NCI-H146 treated with DMSO at 0.1 percent for 48 hours (cell line): ENCODE measurements around the gene ITSN1.

ENCODE experiments used
- DNase-seq: peaks from one replicate; lab custom pipeline; 2025; ENCODE audit not compliant: unreplicated experiment; lab: John Stamatoyannopoulos, UW

Gene ITSN1

DNA sequence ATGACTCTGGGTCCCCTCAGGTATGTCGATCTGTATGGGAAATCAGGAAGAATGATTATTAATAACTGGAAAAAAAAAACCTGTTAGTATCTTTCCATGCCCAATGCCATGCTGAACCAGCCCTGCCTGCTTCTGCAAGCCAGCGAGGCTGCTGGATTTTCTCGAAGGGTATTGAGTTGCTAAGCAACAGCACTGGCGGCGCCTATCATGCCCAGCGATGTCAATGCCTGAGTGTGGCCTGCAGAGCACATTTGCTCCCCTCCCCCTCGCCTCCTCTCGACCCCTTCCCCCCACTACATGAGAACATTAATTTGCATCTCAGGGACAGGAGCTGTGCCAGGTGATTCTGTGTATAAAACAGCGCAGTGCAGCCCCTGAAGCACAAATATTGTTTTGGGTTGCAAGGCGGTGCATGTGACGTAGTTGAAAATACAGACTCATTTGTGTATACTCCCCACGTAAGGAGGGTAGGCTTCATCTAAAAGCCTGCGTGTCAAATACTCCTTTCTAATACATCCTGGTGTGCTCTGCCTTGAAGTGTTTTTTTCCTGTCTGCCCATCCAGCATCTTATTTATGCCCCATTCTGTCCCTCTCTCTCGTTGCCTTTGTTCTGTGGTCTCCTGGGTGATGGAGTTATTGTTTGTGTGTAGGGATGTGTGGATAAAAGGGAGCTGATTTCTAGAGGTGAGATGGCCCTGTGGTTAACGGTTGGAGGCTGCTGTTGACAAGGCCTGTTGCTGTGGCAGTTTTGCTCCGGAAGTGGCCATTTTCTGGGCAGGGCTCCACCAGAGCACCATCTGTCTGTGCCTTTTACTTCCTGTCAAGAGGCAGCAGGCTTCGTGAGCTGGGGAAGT is 306.0 kb downstream of the ITSN1 start:
- DNase-seq: no peak

DNA sequence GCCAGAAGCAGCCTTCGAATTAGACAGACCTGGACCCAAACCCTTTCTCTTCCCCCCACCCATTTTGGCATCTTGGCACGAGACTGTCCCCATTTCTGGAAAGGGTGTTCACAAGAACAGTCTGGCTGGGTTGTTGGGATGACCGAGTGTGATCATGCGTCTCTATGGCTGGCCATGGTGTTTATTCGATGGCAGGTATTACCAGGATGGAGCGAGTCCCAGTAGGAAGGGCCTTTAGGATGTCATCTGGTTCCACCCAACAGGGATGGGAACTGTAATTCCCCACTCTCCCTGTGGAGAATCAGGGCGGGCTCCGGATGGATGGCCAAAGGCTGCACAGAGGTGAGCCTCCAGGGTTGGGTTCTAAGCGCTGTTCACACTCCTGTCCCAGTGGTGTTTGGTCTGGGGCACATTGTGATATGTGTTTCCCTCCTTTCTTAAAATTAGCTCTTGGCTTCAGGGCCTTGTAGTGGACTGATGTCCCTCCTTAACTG is 306.7 kb downstream of the ITSN1 start:
- DNase-seq: no peak
